ENCODE results near the gene CRHR2.
"Not testable (repeated sequence)": the region's sequence is repeated elsewhere in the genome, so short reads cannot be mapped to it uniquely, and the experiment has no call there.

Gene CRHR2

DNA sequence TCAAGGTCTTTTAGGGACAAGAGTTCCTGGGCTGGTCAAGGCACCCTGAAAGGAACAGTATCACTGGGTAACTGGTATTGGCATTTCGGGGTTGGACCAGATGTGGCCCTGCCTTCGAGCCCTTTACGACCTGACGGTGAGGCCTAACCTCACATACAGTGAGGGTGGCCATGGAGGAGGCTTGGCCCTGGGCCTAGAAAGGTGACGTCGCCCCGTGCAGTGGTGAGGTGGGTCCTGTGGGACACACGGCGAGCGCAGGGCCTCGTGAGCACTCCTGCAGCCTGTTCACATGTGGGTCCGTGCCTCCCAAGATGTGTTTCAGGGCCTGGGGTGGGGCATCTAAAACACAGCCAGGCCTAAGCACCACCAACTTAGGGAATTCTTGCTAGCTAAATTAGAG, 36.1 kb downstream of the CRHR2 start:
- TF ChIP-seq, protein P1, sequence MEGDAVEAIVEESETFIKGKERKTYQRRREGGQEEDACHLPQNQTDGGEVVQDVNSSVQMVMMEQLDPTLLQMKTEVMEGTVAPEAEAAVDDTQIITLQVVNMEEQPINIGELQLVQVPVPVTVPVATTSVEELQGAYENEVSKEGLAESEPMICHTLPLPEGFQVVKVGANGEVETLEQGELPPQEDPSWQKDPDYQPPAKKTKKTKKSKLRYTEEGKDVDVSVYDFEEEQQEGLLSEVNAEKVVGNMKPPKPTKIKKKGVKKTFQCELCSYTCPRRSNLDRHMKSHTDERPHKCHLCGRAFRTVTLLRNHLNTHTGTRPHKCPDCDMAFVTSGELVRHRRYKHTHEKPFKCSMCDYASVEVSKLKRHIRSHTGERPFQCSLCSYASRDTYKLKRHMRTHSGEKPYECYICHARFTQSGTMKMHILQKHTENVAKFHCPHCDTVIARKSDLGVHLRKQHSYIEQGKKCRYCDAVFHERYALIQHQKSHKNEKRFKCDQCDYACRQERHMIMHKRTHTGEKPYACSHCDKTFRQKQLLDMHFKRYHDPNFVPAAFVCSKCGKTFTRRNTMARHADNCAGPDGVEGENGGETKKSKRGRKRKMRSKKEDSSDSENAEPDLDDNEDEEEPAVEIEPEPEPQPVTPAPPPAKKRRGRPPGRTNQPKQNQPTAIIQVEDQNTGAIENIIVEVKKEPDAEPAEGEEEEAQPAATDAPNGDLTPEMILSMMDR (IDR thresholded peaks at IDR 0.05; ENCODE audit: low read depth, low read length), result no peak
- H3K4me3 ChIP-seq (replicated peaks in 1 of 2; ENCODE audit: low read depth in 2 of 2, low read length in 2 of 2), result no peak overlapping the region
- no peak for DNase-seq (ENCODE audit: low read depth in 2 of 2)

DNA sequence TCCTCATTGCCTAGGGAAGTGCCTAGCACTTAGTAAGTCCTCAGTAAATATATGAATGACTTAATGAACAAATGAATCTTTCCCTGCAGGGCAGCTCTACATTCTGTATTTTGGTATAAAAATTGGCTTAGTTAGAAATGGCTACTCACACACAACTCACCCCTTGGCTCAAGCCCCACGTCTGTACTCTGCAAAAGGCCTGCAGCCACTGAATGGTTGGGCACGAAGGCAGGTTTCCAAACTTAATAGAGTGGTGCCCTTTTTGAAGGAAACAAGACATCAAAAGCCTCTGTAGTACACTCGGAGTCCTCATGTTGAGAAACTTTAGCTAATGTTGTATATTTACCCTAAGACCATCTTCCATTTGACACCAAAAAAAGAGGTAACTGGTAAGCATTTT, 36.6 kb downstream of the CRHR2 start:
- no peak for DNase-seq (ENCODE audit: low read depth in 2 of 2)
- no peak overlapping the region for H3K4me3 ChIP-seq (replicated peaks in 1 of 2; ENCODE audit: low read depth in 2 of 2, low read length in 2 of 2)
- TF ChIP-seq, protein P1 (IDR thresholded peaks at IDR 0.05; ENCODE audit: low read depth, low read length), result no peak

DNA sequence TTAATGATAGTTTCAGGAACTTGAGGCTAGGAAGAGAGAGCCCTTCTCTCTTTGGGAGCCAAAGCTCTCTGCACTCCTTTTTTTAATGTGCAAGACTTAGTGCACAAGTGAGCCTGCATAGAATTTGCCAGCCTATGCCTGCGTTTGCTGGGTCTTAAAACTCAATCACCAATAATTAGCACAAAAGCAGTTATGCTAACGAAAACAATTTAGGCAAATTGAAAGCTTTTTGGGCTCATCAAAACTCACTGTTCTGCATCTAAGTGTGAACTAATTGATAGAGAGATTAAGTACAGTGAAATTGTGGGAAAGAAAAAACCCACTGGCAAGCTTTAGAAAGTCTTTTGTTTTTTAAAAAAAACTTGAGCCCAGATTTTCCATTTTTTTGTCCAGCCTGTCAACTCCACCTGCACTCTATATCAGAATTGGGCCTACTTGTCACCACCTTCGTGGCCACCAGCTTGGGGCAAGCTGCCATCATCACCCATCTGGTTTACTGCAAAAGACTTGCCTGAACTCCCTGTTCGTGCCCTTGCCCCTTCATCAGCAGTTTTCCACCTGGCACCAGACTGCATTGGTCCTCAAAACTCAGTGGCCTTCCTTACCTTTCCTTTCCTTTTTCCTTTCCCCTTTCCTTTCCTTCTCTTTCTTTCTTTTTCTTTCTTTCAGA, 37.8 kb downstream of the CRHR2 start:
- TF ChIP-seq, protein P1 (IDR thresholded peaks at IDR 0.05; ENCODE audit: low read depth, low read length), result no peak
- DNase-seq (ENCODE audit: low read depth in 2 of 2), result no peak
- no peak overlapping the region for H3K4me3 ChIP-seq (replicated peaks in 1 of 2; ENCODE audit: low read depth in 2 of 2, low read length in 2 of 2)

DNA sequence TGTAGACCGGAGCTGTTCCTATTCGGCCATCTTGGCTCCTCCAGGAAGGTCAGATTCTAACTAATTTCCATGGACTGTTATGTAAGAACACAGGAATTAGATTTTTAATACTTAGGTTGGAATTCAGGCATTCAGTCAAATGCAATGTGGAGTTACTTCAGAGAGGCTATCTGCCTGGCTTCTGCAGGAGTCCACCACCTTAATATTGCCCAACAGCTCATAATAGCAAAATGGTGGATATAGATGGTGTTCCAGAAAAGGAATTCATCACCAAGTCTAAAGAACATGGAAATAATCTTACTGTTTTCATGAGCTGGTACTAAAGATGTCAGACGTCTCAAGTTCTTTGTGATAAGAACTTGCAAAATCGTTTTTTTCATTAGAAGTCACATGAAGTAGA, 39.5 kb downstream of the CRHR2 start:
- no peak for DNase-seq (ENCODE audit: low read depth in 2 of 2)
- H3K4me3 ChIP-seq (replicated peaks in 1 of 2; ENCODE audit: low read depth in 2 of 2, low read length in 2 of 2), result no peak overlapping the region
- TF ChIP-seq, protein P1 (IDR thresholded peaks at IDR 0.05; ENCODE audit: low read depth, low read length), result no peak

DNA sequence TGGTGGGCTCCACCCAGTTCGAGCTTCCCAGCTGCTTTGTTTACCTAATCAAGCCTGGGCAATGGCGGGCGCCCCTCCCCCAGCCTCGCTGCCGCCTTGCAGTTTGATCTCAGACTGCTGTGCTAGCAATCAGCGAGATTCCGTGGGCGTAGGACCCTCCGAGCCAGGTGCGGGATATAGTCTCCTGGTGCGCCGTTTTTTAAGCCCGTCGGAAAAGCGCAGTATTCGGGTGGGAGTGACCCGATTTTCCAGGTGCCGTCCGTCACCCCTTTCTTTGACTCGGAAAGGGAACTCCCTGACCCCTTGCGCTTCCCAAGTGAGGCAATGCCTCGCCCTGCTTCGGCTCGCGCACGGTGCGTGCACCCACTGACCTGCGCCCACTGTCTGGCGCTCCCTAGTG, 39.9 kb downstream of the CRHR2 start:
- DNase-seq (ENCODE audit: low read depth in 2 of 2); H3K4me3 ChIP-seq (replicated peaks in 1 of 2; ENCODE audit: low read depth in 2 of 2, low read length in 2 of 2): not testable (repeated sequence)

DNA sequence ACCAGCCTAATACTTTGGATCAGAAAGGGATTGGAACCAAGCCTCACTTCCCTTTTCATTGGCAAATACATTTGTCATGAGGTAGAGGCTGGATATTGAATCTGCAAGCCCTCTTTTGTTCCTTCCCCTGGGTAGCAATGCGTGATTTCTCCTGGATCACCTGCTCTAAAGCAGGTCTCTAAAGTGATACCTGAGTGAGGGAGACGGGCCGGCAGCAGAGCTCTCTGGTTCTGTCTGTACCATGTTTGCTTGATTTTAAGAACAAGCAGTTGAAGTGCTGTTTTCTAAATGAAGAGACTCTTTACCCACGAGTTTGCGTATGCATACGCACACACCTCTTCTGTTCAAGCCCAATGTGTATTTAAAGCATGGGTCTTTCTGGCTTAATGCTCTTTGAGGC, 46.5 kb downstream of the CRHR2 start:
- TF ChIP-seq, protein P1 (IDR thresholded peaks at IDR 0.05; ENCODE audit: low read depth, low read length), result no peak

DNA sequence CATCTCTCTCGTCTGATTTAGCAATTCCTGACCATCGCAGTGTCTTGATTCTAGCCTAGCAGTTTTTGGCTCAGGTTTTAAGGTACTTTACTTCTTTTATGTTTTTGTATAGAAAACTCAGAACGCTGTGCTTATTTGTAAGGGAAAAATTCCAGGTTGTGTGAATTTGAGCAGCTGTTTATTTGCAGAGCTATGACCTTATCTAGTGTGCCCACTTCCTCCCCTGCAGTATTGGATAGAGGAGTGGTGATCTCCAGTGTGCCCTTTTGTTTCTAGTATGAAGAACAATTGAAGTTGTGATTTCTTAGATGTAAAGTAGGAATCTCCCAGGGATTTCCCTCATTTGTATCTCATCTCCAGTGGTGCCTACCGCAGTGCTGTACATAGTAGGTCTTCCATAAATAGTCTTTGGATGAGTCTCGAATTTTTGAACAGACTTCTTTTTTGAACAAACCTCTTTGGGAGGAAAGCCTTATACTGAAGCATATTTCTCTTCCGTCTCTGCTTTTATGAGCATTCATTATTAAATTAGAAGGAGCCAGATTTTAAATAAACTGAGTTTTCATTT, 47.5 kb downstream of the CRHR2 start:
- TF ChIP-seq, protein P1 (IDR thresholded peaks at IDR 0.05; ENCODE audit: low read depth, low read length), result no peak
- no peak for DNase-seq (ENCODE audit: low read depth in 2 of 2)

More for the DNA sequence above, 46.5 kb downstream of the CRHR2 start:
- no peak for DNase-seq (ENCODE audit: low read depth in 2 of 2)
- H3K4me3 ChIP-seq (replicated peaks in 1 of 2; ENCODE audit: low read depth in 2 of 2, low read length in 2 of 2), result no peak overlapping the region

More for the DNA sequence above, 47.5 kb downstream of the CRHR2 start:
- no peak overlapping the region for H3K4me3 ChIP-seq (replicated peaks in 1 of 2; ENCODE audit: low read depth in 2 of 2, low read length in 2 of 2)

Measured in cardiac fibroblast (primary cell).